HG03135 (cell line): ENCODE measurements around the gene PRAC1.
"Not testable (repeated sequence)": the region's sequence is repeated elsewhere in the genome, so short reads cannot be mapped to it uniquely, and the experiment has no call there.

ENCODE experiments used
- ATAC-seq: cut with Tn5 transposase; IDR thresholded peaks from one replicate; pipeline ENCODE4 v1.9.1; 2021; ENCODE audit warnings: mild to moderate bottlenecking, moderate library complexity; ENCODE audit not compliant: unreplicated experiment

The PRAC1 gene

DNA sequence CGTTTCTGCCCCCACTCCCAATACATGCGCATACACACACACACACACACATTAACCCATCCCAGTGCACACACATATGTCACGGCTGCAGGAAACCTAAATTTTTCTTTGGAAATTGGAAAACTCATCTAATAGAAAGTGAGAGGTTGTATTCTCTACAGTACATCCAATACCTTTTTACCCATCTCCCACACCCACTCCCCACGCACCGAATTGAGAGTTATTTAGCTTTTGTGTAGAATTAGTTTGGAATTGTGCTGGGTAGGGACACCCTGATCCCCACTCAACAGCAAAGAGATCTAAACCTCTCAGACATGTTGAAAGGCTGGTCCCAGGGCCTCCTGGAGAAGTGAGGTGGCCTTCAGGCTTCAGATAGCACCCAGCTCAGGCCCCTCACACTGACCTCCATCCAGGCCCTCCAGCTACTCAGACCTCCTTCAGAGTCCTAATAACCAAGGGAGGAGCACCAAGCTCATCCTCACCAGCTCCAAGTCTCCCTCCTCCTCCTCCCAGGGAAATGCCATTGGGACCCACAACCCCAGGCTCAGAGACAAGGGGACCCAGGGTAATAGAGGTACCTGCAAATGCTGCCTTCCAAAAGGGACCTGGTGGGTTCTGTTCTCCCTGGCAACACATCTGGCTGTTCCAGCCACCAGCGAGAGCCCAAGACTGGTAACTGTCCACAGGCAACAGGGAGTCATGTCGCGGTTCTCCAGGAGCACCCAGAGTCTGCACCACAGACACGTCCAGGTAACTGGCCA lies 5.3 kb upstream of the PRAC1 start:
- ATAC-seq: no peak

DNA sequence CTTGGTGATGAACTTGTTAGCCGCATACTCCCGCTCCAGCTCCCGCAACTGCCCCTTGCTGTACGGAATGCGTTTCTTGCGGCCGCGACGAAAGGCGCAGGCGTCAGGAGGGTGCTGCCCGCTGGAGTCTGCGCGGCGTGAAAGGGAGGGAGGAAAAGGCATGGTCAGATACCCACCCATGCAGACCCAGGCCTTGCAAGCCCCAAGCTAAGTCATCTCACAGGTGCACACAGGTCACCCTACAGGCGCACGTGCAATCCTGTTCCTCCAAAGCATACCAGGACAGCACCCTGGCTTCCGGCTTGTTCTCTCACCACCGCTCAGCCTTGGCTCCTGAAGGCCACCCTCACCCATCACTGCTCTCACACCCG lies 4.6 kb upstream of the PRAC1 start:
- no peak for ATAC-seq

GRCh38 chr17:48726114-48726915 lies 4.0 kb upstream of the PRAC1 start:
- no peak for ATAC-seq

DNA sequence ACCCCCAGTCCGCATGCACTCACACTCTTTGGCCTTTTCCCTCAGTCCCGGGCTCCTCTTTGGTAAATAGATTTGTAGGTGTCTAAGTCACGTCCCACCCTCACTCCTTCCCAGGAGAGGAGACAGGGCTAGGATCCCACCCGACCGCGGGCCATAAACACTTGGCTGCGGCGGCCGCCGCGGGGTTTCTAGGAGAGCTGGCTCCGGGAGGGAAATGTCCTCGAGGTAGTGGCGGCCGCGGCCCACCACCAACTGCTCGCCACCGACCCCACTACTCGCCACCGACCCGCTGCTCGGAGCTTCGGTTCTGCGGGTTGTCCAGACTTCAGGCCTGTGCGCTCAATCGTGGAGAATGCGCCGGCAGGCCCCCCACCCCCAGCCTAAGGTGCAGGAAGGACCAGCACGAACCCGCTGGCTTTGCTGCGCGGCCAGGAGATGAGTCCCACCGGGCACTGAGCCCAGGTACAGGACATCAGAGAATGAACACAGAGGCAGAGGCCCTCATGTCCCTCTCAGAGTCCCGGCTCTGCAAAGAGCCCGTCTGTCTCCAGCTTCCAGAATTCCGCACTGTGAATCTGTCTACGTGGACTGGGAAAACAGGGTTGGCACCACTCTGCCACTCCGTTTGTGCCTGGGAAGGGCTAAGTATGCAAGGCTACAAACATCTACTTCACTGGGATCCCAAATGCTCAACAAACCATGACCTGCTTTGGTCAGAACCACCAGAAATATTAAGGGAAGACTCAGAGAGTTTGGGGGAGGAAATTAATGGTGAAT lies 3.2 kb upstream of the PRAC1 start:
- ATAC-seq: no peak

DNA sequence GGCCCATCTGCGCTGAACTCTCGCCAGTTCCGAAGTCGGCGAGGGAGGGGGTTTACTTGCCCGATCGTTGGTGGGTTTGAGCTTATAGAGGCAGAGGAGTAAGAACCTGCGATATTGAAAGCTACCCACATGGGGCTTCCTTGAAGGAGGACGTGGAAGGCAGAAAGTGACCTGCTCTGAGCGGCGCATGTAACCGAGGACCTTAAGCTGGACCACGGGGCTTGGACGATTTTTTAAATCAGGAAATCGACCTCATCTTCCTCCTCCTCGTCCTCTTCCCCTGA lies 2.6 kb upstream of the PRAC1 start:
- ATAC-seq: no peak

- ATAC-seq: no peak
Observed at GRCh38 chr17:48724251-48725003, 2.1 kb upstream of the PRAC1 start.

- ATAC-seq: no peak
Observed at GRCh38 chr17:48723423-48724250, 1.3 kb upstream of the PRAC1 start.

DNA sequence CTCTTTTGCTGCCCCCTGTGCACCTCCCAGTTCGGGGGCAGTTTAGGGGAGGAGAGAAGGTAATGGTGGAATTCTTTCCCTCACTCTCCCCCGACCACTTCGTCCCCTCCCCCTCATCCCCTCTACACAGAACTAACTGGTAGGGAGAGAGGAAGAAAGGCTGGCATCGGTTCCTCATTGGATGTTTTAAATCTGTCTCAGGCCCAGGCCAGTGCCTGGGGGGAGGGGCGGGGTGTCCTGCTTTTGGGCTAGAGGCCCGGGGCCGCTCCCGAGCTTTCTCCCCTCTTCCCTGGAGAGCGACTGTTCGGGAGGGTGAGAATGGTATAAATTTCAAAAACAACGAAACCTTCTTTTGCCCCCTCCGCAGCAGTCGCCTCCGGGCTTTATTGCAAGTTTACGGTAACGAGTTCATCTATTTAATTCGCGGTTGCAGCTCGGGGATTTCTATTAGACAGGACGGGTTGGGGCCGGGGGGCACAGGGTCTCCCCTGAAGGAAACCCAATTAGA lies 651 bp upstream of the PRAC1 start, which contains the start of gene PRAC2:
Gene PRAC2, plus strand, starts transcription at position 271 of the 508 bp plus-strand sequence. CDS start 1,226 bp downstream, outside the sequence.
- no peak for ATAC-seq

GRCh38 chr17:48721009-48721402 lies 1.3 kb downstream of the PRAC1 start:
- no peak for ATAC-seq

DNA sequence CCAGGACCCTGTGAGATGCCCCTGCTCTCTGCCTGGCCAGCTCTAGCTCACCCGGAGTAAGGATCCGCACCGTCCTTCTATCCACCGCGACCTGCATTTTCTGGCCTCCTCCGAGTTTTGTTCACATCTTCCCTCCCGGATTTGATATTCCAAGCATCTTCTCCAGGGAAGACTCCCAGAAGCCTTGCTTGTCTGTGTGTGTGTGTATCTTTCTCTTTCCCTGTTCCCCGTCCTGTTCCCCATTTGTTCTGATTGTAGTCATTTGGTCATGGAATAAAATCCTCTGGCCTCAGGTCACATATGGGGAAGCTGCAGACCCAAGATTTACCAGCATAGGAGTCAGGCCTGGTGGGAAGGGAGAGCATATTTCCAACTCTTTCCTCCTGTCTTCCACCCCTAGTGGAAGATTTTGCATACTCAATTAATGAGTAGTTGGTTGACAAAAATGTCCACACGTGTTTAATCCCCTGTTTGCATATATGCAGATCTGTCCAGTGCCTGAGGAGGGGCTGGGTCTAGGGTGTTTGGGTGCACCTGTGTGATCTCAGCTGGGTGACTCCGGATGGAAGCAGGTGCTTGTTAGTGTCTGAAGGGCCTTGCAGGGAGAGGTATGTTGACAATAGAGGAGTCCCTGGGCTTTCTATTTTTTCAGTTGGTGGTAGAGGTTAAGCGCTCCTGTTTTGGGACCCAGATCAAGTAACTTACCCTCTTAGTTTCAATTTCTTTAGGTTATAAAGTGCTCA lies 1.9 kb downstream of the PRAC1 start:
- no peak for ATAC-seq

DNA sequence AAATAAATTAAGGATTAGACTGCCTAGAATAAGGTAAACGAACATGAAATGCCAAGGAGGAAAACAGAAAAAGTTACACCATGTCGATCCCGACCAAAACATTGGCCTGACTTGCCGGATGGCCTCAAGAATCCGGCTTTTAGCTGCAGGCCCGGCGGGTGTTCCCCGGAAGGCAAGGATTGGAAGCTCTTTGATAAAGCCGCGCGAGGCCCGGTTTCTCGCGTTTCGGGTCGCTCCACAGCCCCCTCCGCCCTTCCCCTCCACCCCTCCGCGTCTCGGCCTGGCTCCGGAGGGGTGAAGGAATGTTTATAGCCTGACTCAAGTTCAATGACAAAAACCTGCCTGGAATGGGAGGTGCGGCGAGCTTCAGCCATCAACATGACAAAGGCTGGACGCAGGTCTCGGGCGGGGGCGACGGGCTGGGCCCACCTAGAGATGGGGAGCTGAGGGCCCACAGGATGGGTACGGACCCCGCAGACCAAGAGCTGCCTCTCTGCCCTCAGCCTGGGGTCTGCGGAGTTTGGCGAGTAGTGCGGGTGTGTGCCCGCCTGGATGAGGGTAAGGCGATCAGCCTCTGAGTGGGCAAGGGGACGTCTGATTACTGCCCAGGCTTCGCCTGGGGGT lies 2.6 kb downstream of the PRAC1 start:
- ATAC-seq: no peak

GRCh38 chr17:48718761-48719641 lies 3.3 kb downstream of the PRAC1 start:
- ATAC-seq: no peak

GRCh38 chr17:48718227-48718760 lies 4.0 kb downstream of the PRAC1 start:
- ATAC-seq: no peak

DNA sequence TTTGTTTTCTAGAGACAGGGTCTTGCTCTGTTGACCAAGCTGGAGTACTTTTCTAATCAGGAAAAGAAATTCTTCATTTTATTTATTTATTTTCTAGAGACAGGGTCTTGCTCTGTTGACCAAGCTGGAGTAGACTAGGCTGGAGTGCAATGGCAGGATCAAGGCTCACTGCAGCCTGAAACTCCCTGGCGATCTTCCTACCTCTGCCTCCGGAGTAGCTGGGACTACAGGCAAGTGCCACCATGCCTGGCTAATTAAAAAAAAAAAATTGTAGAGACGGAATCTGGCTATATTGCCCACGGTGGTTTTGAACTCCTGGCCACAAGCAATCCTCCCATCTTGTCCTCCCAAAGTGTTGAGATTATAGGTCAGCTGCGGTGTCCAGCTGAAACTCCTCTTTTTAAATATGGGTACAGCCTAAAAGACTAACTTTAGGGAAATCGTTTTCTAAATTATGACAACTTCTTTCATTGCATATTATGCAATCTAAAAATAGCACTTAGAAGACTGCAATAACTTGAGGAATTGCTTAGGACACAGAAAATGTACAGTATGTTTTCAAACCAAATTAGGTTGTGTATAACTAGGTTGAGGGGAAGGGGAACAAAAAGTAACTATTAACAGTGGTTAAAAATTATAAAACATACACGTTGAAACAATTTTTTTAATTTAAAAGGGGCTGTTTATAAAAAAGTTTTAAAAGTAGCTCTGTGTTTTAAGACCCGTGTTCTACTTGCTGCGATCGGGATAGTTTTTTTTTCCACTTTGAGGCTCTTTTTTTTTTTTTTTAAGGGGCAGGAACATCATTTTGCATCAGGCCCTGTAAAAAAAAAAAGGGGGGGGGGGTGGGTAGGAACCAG lies 4.7 kb downstream of the PRAC1 start:
- no peak for ATAC-seq

- ATAC-seq: not testable (repeated sequence)
Observed at GRCh38 chr17:48716549-48716948, 5.8 kb downstream of the PRAC1 start.
